Measurements from ENCODE around the gene SLC25A39. TPM values are rescaled to one million over a fixed set of nuclear protein-coding genes. Genes with fewer than 3 reads are reported as not detected.

Gene SLC25A39
- total RNA-seq, 2 experiments from 2014 or later, result 149 to 153 TPM

- POLR2A ChIA-PET, result interaction anchor here (1.0 kb wide), 1 partner anchor 151 kb away, joined by 4 read pairs; no protein-coding TSS in a partner anchor
- Mint-ChIP-seq H3K36me3 (ENCODE audit: low read depth) (no peaks in the 10 kb centered on the region), H3K4me1 (ENCODE audit: low read depth) (peaks cover 2% of the 10 kb centered on the region), H3K27ac (no peak overlapping the region), H3K27me3 (peaks cover 7% of the 10 kb centered on the region), H3K9me3 (no peaks in the 10 kb centered on the region), H3K4me3 (no peak overlapping the region)
- ATAC-seq (no peak), DNase-seq (no peak)
- intact Hi-C loops (cut with micrococcal nuclease), result no loop called here
- CTCF ChIA-PET, result interaction anchor here (2.7 to 5.2 kb wide), 4 partner anchors 9 to 151 kb away, joined by 9 to 51 read pairs (median 26); partner anchors contain the start of gene GRN
- TF ChIP-seq CTCF (IDR thresholded peaks at IDR 0.05), result no peak
Observed at GRCh38 chr17:44360826-44361225, 36.2 kb upstream of the SLC25A39 start.

GRCh38 chr17:44360144-44360533 is 35.5 kb upstream of the SLC25A39 start:
- Mint-ChIP-seq H3K4me1 (ENCODE audit: low read depth) (peaks cover 2% of the 10 kb centered on the region), H3K27ac (no peak overlapping the region), H3K9me3 (no peaks in the 10 kb centered on the region), H3K4me3 (no peak overlapping the region), H3K27me3 (peaks cover 7% of the 10 kb centered on the region), H3K36me3 (ENCODE audit: low read depth) (no peaks in the 10 kb centered on the region)
- ATAC-seq, result no peak
- intact Hi-C loops (cut with micrococcal nuclease), result no loop called here
- TF ChIP-seq CTCF (IDR thresholded peaks at IDR 0.05), result no peak
- CTCF ChIA-PET, result interaction anchor here (1.2 to 5.2 kb wide), 4 partner anchors 8 to 156 kb away, joined by 4 to 51 read pairs (median 10); partner anchors contain the start of gene GRN
- no peak for DNase-seq
- POLR2A ChIA-PET, result interaction anchor here (0.7 to 1.0 kb wide), 2 partner anchors 150 to 167 kb away, joined by 3 to 4 read pairs; no protein-coding TSS in a partner anchor

- no peak for DNase-seq
- Mint-ChIP-seq H3K27me3 (peaks cover 2% of the 10 kb centered on the region), H3K36me3 (ENCODE audit: low read depth) (no peaks in the 10 kb centered on the region), H3K9me3 (no peaks in the 10 kb centered on the region), H3K27ac (no peak overlapping the region), H3K4me1 (ENCODE audit: low read depth) (peaks cover 2% of the 10 kb centered on the region), H3K4me3 (no peak overlapping the region)
- ChIA-PET CTCF (interaction anchor here (1.2 to 5.2 kb wide), 6 partner anchors 7 to 156 kb away, joined by 3 to 51 read pairs (median 10); partner anchors contain the start of gene GRN), POLR2A (interaction anchor here (0.7 kb wide), 1 partner anchor 167 kb away, joined by 3 read pairs; no protein-coding TSS in a partner anchor)
- ATAC-seq, result no peak
- TF ChIP-seq CTCF (IDR thresholded peaks at IDR 0.05), result no peak
- intact Hi-C loops (cut with micrococcal nuclease), result no loop called here
Observed at GRCh38 chr17:44359458-44360143, 35.0 kb upstream of the SLC25A39 start.

- Mint-ChIP-seq H3K27me3 (peaks cover 2% of the 10 kb centered on the region), H3K27ac (no peak overlapping the region), H3K9me3 (no peaks in the 10 kb centered on the region), H3K4me1 (ENCODE audit: low read depth) (peaks cover 2% of the 10 kb centered on the region), H3K4me3 (no peak overlapping the region), H3K36me3 (ENCODE audit: low read depth) (no peaks in the 10 kb centered on the region)
- CTCF ChIA-PET, result interaction anchor here (1.2 to 5.2 kb wide), 9 partner anchors 7 to 164 kb away, joined by 3 to 51 read pairs (median 5); partner anchors contain the start of gene GRN
- ATAC-seq (no peak), DNase-seq (no peak)
- TF ChIP-seq CTCF (IDR thresholded peaks at IDR 0.05), result no peak
- intact Hi-C loops (cut with micrococcal nuclease), result no loop called here
- POLR2A ChIA-PET, result no interaction called here
Observed at GRCh38 chr17:44359006-44359405, 34.4 kb upstream of the SLC25A39 start.

- no peaks in the 10 kb centered on the region for H3K36me3 Mint-ChIP-seq (ENCODE audit: low read depth)
- H3K4me1 Mint-ChIP-seq (ENCODE audit: low read depth), result no peaks in the 10 kb centered on the region
- CTCF ChIA-PET, result interaction anchor here (0.8 to 3.5 kb wide), 10 partner anchors 9 to 165 kb away, joined by 3 to 14 read pairs (median 4); partner anchors contain the start of gene GRN
- DNase-seq, result no peak
- peaks cover 2% of the 10 kb centered on the region for H3K27me3 Mint-ChIP-seq
- intact Hi-C loops (cut with micrococcal nuclease), result no loop called here
- ATAC-seq, result no peak
- POLR2A ChIA-PET, result interaction anchor here (1.0 to 1.6 kb wide), 2 partner anchors 137 to 148 kb away, joined by 3 to 4 read pairs; no protein-coding TSS in a partner anchor
- no peaks in the 10 kb centered on the region for H3K9me3 Mint-ChIP-seq
- no peak overlapping the region for H3K27ac Mint-ChIP-seq
- no peak overlapping the region for H3K4me3 Mint-ChIP-seq
- TF ChIP-seq CTCF (IDR thresholded peaks at IDR 0.05), result no peak
Observed at GRCh38 chr17:44358066-44358465, 33.4 kb upstream of the SLC25A39 start.
